ENCODE measurements around the gene UBIAD1. TPM values are rescaled to one million over a fixed set of nuclear protein-coding genes. Genes with fewer than 3 reads are reported as not detected.

The UBIAD1 gene
- total RNA-seq, 1 donor from 2014 or later: 22.0 TPM

GRCh38 chr1:11334261-11334804, 61.3 kb downstream of the UBIAD1 start:
- no peak for TF ChIP-seq CTCF (conservative IDR thresholded peaks at IDR 0.05)
- DNase-seq (ENCODE audit: low read depth, low spot score): no peak
- H3K4me1 Mint-ChIP-seq: peaks cover 31% of the 10 kb centered on the region
- H3K9me3 Mint-ChIP-seq: no peaks in the 10 kb centered on the region
- H3K36me3 Mint-ChIP-seq (ENCODE audit: low read depth): no peaks in the 10 kb centered on the region
- no peak overlapping the region for H3K4me3 Mint-ChIP-seq
- peak overlapping the region; percentile 84 for H3K27ac Mint-ChIP-seq (ENCODE audit: unreplicated experiment)
- peaks cover 9% of the 10 kb centered on the region for H3K27me3 Mint-ChIP-seq (ENCODE audit: low read depth)

- Mint-ChIP-seq H3K36me3 (ENCODE audit: low read depth) (no peaks in the 10 kb centered on the region), H3K4me3 (no peak overlapping the region), H3K27me3 (ENCODE audit: low read depth) (peaks cover 9% of the 10 kb centered on the region), H3K4me1 (peaks cover 36% of the 10 kb centered on the region), H3K27ac (ENCODE audit: unreplicated experiment) (no peak overlapping the region), H3K9me3 (no peaks in the 10 kb centered on the region)
- DNase-seq (ENCODE audit: low read depth, low spot score): no peak
- no peak for TF ChIP-seq CTCF (conservative IDR thresholded peaks at IDR 0.05)
Measured at GRCh38 chr1:11334821-11335220, 61.8 kb downstream of the UBIAD1 start.

- H3K4me3 Mint-ChIP-seq: no peak overlapping the region
- TF ChIP-seq CTCF (conservative IDR thresholded peaks at IDR 0.05): no peak
- no peak for DNase-seq (ENCODE audit: low read depth, low spot score)
- H3K9me3 Mint-ChIP-seq: no peaks in the 10 kb centered on the region
- H3K4me1 Mint-ChIP-seq: peaks cover 43% of the 10 kb centered on the region
- peaks cover 14% of the 10 kb centered on the region for H3K27me3 Mint-ChIP-seq (ENCODE audit: low read depth)
- H3K27ac Mint-ChIP-seq (ENCODE audit: unreplicated experiment): no peak overlapping the region
- H3K36me3 Mint-ChIP-seq (ENCODE audit: low read depth): no peaks in the 10 kb centered on the region
Measured at GRCh38 chr1:11335417-11336056, 62.5 kb downstream of the UBIAD1 start.

- no peak overlapping the region for H3K27ac Mint-ChIP-seq (ENCODE audit: unreplicated experiment)
- DNase-seq (ENCODE audit: low read depth, low spot score): peak; percentile 79
- no peaks in the 10 kb centered on the region for H3K9me3 Mint-ChIP-seq
- H3K4me3 Mint-ChIP-seq: peak overlapping the region; percentile 66
- H3K27me3 Mint-ChIP-seq (ENCODE audit: low read depth): peaks cover 14% of the 10 kb centered on the region
- peak; percentile 86 for TF ChIP-seq CTCF (conservative IDR thresholded peaks at IDR 0.05)
- no peaks in the 10 kb centered on the region for H3K36me3 Mint-ChIP-seq (ENCODE audit: low read depth)
- H3K4me1 Mint-ChIP-seq: peaks cover 53% of the 10 kb centered on the region
Measured at GRCh38 chr1:11337580-11338073, 64.6 kb downstream of the UBIAD1 start.

Other genes with a start within 250 kb of the UBIAD1 start
- gene MASP2, start 226.0 kb upstream of the UBIAD1 start, total RNA-seq: 0.14 TPM in 1 of 2 replicates, not detected in the other
- gene SRM, start 213.2 kb upstream of the UBIAD1 start, total RNA-seq: 147 and 152 TPM in 2 replicates
- 115 and 127 TPM in 2 replicates for gene EXOSC10, start 173.3 kb upstream of the UBIAD1 start, total RNA-seq
- gene ANGPTL7, start 83.8 kb upstream of the UBIAD1 start, total RNA-seq: 0.14 and 0.20 TPM in 2 replicates
- gene MTOR, start 10.6 kb upstream of the UBIAD1 start, total RNA-seq: 67.2 and 68.6 TPM in 2 replicates
- 6.8 and 9.1 TPM in 2 replicates for gene DISP3, start 206.0 kb downstream of the UBIAD1 start, total RNA-seq